Nephron progenitor cell (in vitro differentiated cells): ENCODE data around the gene PITPNM1.
"Not testable (repeated sequence)": the region's sequence is repeated elsewhere in the genome, so short reads cannot be mapped to it uniquely, and the experiment has no call there.

Experiments used
- DNase-seq: peaks from one replicate; pipeline ENCODE4 v3.0.0; 2021
- H3K27ac Mint-ChIP-seq: 2 replicates; pipeline ENCODE4 v1.8.0; 2021; ENCODE audit warnings: mild to moderate bottlenecking, moderate library complexity, mixed read lengths
- H3K27me3 Mint-ChIP-seq: 2 replicates; pipeline ENCODE4 v1.8.0; 2021; ENCODE audit warnings: mild to moderate bottlenecking, low read depth, mixed read lengths; ENCODE audit not compliant: poor library complexity
- H3K36me3 Mint-ChIP-seq: 2 replicates; pipeline ENCODE4 v1.8.0; 2021; ENCODE audit warnings: low read depth, mixed read lengths
- H3K4me1 Mint-ChIP-seq: 2 replicates; pipeline ENCODE4 v1.8.0; 2021; ENCODE audit warnings: mixed read lengths
- H3K4me3 Mint-ChIP-seq: 2 replicates; pipeline ENCODE4 v1.8.0; 2021; ENCODE audit warnings: mild to moderate bottlenecking, moderate library complexity, mixed read lengths
- H3K9me3 Mint-ChIP-seq: 2 replicates; pipeline ENCODE4 v1.8.0; 2021; ENCODE audit warnings: mild to moderate bottlenecking, moderate library complexity, mixed read lengths
- TF ChIP-seq, protein P1 (sequence below): fragments of 200-600 bp; sonication (generic); IDR thresholded peaks from 2 replicates; pipeline ENCODE4 v1.5.0; 2021; ENCODE audit warnings: antibody characterized with exemption

The PITPNM1 gene

GRCh38 chr11:67466962-67467771, 38.0 kb downstream of the PITPNM1 start:
- H3K27ac Mint-ChIP-seq: no peak overlapping the region
- TF ChIP-seq, protein P1, sequence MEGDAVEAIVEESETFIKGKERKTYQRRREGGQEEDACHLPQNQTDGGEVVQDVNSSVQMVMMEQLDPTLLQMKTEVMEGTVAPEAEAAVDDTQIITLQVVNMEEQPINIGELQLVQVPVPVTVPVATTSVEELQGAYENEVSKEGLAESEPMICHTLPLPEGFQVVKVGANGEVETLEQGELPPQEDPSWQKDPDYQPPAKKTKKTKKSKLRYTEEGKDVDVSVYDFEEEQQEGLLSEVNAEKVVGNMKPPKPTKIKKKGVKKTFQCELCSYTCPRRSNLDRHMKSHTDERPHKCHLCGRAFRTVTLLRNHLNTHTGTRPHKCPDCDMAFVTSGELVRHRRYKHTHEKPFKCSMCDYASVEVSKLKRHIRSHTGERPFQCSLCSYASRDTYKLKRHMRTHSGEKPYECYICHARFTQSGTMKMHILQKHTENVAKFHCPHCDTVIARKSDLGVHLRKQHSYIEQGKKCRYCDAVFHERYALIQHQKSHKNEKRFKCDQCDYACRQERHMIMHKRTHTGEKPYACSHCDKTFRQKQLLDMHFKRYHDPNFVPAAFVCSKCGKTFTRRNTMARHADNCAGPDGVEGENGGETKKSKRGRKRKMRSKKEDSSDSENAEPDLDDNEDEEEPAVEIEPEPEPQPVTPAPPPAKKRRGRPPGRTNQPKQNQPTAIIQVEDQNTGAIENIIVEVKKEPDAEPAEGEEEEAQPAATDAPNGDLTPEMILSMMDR: no peak
- H3K36me3 Mint-ChIP-seq: peaks cover 4% of the 10 kb centered on the region
- peak overlapping the region; percentile 89 for H3K4me3 Mint-ChIP-seq
- H3K9me3 Mint-ChIP-seq: no peaks in the 10 kb centered on the region
- H3K4me1 Mint-ChIP-seq: peaks cover 25% of the 10 kb centered on the region
- no peak for DNase-seq
- H3K27me3 Mint-ChIP-seq: peaks cover 3% of the 10 kb centered on the region

DNA sequence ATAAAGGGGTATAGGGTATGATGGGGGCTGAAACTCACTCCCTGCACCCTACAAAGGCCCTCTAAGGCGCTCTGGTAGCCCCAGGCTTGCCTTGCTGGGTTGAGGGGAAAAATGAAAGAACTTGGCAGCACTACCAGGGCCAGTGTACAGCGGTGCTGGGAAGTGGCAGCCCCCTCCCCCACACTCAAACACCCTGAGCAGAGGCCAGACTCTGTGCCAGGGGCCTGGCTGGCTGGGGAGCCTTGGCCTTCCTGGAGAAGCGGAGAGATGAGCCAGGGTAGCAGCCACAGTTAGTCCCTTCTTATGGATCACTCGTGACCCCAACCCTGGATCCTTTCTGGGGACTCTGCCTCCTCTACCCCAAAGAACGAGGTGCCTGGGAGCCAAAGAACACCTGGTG, 38.8 kb downstream of the PITPNM1 start:
- no peak overlapping the region for H3K27ac Mint-ChIP-seq
- no peak overlapping the region for H3K4me3 Mint-ChIP-seq

GRCh38 chr11:67465530-67465929, 39.6 kb downstream of the PITPNM1 start:
- peaks cover 20% of the 10 kb centered on the region for H3K4me1 Mint-ChIP-seq
- H3K36me3 Mint-ChIP-seq, H3K27me3 Mint-ChIP-seq, H3K27ac Mint-ChIP-seq, DNase-seq, H3K9me3 Mint-ChIP-seq: not testable (repeated sequence)
- peak overlapping the region; percentile 79 for H3K4me3 Mint-ChIP-seq

More for the DNA sequence above, 38.8 kb downstream of the PITPNM1 start:
- H3K4me1 Mint-ChIP-seq: peaks cover 22% of the 10 kb centered on the region
- TF ChIP-seq, protein P1: no peak
- no peaks in the 10 kb centered on the region for H3K27me3 Mint-ChIP-seq
- peaks cover 4% of the 10 kb centered on the region for H3K36me3 Mint-ChIP-seq
- no peak for DNase-seq
- no peaks in the 10 kb centered on the region for H3K9me3 Mint-ChIP-seq

DNA sequence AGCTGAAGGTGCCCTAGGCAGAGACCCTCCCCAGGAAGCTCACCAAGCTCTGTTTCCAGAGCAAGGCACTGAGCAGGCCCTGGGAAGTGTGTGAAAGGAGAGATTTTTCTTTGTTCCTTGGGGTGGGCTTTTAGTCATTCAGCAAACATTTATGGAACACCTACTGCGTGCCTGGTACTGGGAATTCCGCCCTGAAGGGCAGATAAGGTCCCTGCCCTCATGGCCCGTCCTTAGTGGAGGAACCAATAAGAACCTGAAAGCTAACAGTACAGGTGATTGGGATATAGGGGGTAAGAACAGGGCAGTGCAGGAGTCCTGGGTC, 40.0 kb downstream of the PITPNM1 start:
- TF ChIP-seq, protein P1: no peak
- Mint-ChIP-seq H3K36me3 (peaks cover 4% of the 10 kb centered on the region), H3K4me3 (peak overlapping the region; percentile 79), H3K9me3 (no peaks in the 10 kb centered on the region), H3K27ac (no peak overlapping the region), H3K4me1 (peaks cover 24% of the 10 kb centered on the region), H3K27me3 (no peaks in the 10 kb centered on the region)
- DNase-seq: no peak

GRCh38 chr11:67464411-67465188, 40.6 kb downstream of the PITPNM1 start:
- Mint-ChIP-seq H3K27ac (no peak overlapping the region), H3K4me3 (peak overlapping the region; percentile 79), H3K36me3 (peaks cover 4% of the 10 kb centered on the region), H3K4me1 (peaks cover 29% of the 10 kb centered on the region), H3K9me3 (no peaks in the 10 kb centered on the region), H3K27me3 (no peaks in the 10 kb centered on the region)
- TF ChIP-seq, protein P1: no peak
- DNase-seq: peak; percentile 90

- H3K9me3 Mint-ChIP-seq: no peaks in the 10 kb centered on the region
These were observed 41.3 kb downstream of the PITPNM1 start for GRCh38 chr11:67463680-67464410.

More at GRCh38 chr11:67463680-67464410, 41.3 kb downstream of the PITPNM1 start:
- Mint-ChIP-seq H3K27ac (no peak overlapping the region), H3K4me3 (peak overlapping the region; percentile 79), H3K36me3 (peaks cover 4% of the 10 kb centered on the region), H3K27me3 (peaks cover under 1% of the 10 kb centered on the region), H3K4me1 (peaks cover 29% of the 10 kb centered on the region)
- DNase-seq: no peak
- TF ChIP-seq, protein P1: no peak
